ENCODE data around the gene BCAR3.
"Not testable (repeated sequence)": the region's sequence is repeated elsewhere in the genome, so short reads cannot be mapped to it uniquely, and the experiment has no call there.

The BCAR3 gene

GRCh38 chr1:93705892-93706500 is 24.4 kb upstream of the BCAR3 start:
- DNase-seq: no peak

- DNase-seq: no peak
Observed at GRCh38 chr1:93704052-93704451, 22.4 kb upstream of the BCAR3 start.

DNA sequence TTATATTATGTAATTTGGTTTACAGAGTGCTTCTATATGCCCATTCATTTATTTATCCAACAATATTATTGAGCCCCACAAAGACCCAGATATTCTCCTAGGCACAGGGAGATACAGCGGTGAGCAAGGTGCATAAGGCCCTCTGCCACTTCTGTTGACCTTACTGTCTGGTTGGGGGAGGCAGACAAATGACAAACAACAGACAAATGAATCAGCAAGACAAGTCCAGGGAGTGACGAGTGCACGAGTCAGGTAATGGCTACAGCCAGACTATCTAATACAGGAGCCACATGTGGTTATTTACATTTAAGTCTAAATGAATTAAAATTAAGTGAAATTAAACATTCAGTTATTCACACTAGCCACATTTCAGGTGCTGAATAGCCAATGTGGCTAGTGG is 22.0 kb upstream of the BCAR3 start:
- DNase-seq: no peak

DNA sequence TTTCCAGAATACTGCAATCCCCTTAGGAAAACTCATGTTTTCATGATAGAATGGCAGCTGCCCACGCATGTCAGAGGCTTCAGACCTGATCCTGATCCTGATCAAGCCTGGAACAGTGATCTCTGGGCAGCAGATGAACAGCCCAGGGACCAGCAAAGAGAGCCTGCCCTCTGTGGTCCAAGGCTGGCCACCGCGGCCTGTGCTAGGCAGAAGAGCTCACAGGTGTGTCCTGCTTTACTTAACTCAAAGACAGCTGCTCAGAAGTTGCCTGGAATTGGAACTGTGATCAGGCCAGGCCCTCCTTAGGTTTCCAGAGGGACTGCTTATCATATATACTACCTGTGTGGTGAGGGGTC is 21.2 kb upstream of the BCAR3 start:
- no peak for DNase-seq

GRCh38 chr1:93702111-93702827 is 20.6 kb upstream of the BCAR3 start:
- no peak for DNase-seq

- DNase-seq: no peak
Observed at GRCh38 chr1:93701629-93702028, 20.0 kb upstream of the BCAR3 start.

DNA sequence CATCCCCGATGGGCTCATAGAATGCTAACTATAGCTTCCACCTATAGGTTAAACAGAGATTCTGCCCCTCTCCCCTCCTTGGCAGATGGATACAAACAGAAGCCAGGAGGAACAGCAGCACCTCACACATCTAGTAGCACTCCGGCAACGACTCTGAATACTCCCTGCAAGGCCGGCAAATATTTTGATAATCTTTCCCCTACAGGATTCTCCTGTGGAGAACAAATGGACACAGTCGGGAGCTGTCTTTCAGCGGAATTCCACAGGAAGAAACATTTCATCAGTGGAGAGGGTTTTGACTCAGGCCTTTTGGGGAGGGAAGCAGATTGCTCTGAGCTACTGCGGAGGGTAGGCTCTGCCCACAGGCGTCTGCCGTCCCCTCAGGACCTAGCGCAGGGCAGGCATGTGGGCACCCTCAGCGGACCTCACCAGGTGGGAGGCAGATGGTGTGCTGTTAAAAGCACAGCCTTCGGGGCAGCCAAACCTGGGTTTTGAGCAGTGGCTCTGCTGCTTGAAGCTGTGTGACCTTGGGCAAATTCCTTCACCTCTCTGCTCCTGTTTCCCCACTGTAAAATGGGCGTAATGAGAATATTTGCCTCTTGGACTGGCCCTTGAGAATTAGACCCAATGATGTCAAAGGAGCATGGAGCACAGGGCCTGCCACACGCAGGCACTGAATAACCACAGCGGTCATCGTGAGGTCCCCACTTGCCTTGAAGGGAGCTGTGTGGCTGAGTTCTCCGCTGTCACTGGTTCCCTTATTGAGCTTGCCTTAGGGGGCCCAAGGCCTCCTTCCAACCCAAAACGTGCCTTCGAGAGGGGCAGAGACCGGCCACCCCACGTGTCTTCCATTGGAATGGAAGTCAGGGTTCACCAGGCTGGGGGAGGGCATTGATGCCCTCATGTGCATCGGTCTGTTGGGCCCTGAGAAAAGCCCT is 19.2 kb upstream of the BCAR3 start:
- DNase-seq: no peak

GRCh38 chr1:93699503-93700168 is 18.0 kb upstream of the BCAR3 start:
- no peak for DNase-seq

DNA sequence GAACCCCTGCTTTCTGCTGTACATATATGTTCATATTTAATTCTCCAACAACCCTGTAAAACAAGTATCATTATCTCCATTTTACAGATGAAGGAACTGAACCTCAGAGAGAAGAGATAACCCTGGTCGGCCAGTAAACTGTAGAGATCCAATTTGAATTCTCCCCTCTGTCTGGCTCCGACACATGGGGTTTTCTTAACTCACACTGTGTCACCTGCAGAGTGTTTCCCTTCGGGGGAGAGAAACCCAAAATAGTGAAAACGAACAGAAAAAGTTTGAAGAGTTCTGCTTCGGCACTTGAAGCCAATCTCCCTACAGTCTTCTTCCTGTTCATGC is 17.4 kb upstream of the BCAR3 start:
- no peak for DNase-seq

GRCh38 chr1:93698329-93699048 is 16.9 kb upstream of the BCAR3 start:
- no peak for DNase-seq

- not testable (repeated sequence) for DNase-seq
Observed at GRCh38 chr1:93697566-93697965, 15.9 kb upstream of the BCAR3 start.

GRCh38 chr1:93695411-93696005 is 13.9 kb upstream of the BCAR3 start:
- DNase-seq: no peak

- DNase-seq: no peak
Observed at GRCh38 chr1:93694819-93695218, 13.2 kb upstream of the BCAR3 start.

- no peak for DNase-seq
Observed at GRCh38 chr1:93694039-93694438, 12.4 kb upstream of the BCAR3 start.

DNA sequence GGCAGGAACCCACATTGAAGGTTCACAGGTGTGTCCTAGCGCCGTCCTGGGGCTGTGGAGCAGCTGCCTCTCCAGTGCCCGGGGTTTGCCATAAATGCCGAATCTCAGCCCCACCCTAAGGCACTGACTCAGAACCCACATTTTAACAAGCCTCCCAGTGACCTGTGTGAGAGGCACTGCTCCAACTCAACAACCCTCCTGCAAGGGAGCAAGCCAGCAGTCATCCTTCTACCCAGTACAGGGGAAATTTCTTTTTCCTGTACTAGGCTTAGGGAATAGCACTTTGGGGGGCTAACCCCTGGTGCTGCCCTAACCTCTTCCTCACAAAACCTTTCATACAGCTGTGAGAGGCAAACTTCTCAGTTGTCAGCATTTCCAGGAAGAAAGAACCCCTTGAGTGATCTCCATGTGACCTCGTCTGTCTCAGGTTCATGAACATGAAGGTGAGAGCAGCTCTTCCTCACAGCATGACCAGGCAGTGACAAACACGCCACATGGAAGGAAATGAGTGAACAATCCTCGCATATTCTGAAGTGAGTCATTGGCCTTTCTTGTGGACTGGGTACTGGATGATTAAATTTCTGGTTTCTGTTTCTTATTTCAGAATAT is 11.4 kb upstream of the BCAR3 start:
- DNase-seq: no peak

- DNase-seq: no peak
Observed at GRCh38 chr1:93692451-93692861, 10.8 kb upstream of the BCAR3 start.

- DNase-seq: no peak
Observed at GRCh38 chr1:93692026-93692425, 10.4 kb upstream of the BCAR3 start.

GRCh38 chr1:93690921-93691789 is 9.5 kb upstream of the BCAR3 start:
- DNase-seq: no peak

- DNase-seq: no peak
Observed at GRCh38 chr1:93690341-93690740, 8.7 kb upstream of the BCAR3 start.

DNA sequence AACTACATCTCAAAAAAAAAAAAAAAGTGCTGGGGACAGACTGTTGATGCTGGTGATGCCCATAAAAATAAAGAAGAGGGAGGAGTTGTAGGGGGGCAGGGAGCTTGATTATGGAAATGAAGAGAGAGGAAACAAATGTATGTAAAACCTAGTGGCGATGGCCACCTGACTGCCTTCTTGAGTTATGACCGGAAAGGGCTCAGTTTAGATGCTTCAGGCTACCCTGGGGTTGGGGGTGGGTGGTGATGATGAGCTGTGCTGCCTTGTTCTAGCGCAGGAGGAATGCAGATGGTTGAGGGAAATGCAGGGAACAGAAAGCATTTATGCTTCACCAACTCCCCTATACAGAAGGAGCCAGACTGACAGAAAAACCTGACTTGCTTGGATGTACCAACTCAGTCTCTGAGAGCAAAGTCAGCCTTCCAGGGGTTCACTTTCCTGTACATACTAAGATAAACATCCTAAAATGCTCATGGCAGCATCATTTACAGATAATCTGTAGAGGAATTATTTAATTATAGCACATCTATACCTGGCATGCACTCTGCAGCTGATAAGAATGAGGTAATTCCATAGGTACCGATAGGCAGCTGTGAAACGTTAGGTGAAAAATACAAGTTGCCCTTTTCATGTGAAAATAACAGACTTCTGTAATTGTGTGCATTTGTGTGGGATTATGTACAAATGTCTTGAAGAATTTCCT is 8.0 kb upstream of the BCAR3 start:
- no peak for DNase-seq
